ENCODE measurements around the gene CRTC3.

The CRTC3 gene

DNA sequence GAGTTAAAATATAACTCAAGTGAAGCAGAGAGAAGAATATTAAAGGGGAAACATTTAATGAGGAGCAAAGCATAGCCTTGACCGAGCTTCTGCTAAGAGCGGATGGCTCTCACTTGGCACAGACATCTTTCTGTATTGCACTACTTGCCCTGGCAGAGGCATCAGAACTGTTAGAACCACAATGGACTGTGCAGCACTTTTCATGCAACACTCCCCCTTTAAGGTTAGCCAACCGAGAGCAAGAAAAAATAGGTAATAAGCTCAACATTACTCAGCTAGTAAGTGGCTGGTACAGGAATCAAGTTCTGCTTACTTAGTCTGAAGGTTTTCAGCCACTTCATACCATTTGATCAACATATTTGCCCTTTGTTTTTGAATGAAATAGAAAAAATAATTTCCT lies 33.7 kb downstream of the CRTC3 start:
- no peak for DNase-seq (ENCODE audit: low read depth, low spot score)

DNA sequence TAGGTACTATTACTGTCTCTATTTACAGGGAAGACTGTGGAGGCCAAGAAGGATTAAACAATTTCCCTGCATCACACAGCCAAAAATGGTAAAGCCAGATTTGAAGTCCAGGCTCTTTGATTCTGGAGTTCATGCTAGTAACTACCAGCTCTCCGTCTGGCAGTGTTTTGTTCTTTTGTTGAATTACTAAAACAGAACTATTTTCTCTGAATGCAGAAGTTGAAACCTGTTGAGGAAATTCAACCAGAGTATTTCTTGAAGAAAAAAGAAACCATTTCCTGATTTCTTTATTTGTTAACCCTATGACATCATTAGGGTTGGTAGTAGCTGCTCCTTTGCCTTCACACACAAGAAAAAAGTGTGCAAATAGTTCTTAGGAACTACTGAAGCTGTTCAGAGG lies 34.3 kb downstream of the CRTC3 start:
- DNase-seq (ENCODE audit: low read depth, low spot score) = no peak

DNA sequence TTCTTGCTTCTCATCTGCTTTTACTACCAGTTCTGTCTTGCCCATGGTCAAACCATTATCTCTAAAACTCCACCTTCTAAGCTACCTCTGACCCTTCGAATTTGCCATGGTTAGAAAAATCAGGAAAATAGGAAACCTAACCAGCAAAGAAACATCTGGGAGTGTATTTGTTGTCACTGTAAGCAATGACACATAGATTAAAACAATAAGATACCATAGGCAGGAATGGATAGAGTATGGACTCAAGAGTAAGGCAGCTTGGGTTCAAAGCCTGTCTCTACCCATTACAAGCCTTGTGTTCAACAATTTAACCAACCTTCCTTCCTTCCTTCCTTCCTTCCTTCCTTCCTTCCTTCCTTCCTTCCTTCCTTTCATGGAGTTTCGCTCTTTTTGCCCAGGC lies 34.9 kb downstream of the CRTC3 start:
- no peak for DNase-seq (ENCODE audit: low read depth, low spot score)

DNA sequence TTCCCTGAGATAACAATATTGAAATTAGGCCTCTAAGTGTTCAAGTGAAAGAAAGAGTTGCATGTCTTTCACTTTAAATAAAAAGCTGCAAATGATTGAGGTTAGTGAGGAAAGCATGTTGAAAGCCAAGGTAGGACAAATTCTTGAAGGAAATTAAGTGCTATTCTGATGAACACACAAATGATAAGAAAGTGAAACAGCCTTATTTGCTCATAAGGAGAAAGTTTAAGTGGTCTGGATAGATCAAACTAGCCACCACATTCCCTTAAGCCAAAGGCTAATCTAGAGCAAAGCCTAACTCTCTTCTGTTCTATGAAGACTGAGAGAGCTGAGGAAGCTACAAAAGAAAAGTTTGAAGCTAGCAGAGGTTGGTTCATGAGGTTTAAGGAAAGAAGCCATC lies 36.1 kb downstream of the CRTC3 start:
- no peak for DNase-seq (ENCODE audit: low read depth, low spot score)

DNA sequence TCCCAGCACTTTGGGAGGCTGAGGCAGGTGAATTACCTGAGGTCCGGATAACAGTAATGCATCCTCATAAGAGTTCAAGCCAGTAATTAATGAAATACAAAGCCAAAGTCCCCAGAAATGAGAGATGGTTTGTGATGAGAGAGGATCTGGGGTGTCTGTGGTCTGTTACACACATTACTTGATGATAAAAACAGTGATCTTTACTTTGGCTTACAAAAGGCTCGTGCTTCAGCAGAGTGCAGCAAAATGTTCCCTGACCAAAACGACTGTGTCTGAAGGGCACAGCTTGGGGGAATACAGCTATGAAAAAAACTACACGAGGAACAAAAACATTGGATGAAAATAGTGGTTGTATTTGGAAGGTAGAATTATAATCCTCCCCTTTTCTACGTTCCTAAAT lies 40.9 kb downstream of the CRTC3 start:
- DNase-seq (ENCODE audit: low read depth, low spot score) = no peak

DNA sequence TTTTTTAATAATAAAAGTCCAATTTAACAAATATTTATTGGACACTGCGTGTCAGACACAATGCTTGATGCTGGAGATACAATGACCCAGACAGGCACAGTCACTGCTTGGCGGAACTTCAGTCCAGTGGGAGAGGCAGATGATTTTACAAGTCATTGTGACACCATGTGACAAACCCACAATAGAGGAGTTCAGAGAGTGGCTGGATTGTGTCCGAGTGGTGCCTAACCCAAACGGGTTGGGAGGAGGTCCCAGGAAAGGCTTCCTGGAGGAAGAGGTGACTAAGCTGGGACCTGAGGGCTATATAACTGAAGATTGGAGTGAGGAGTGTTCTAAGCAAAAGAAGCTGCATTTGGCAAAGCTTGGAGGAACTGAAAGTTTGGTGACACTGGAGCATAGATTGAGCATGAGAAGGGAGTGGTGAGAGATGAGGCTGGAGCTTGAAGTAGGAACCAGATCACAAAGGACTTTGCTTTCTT lies 41.4 kb downstream of the CRTC3 start:
- no peak for DNase-seq (ENCODE audit: low read depth, low spot score)

DNA sequence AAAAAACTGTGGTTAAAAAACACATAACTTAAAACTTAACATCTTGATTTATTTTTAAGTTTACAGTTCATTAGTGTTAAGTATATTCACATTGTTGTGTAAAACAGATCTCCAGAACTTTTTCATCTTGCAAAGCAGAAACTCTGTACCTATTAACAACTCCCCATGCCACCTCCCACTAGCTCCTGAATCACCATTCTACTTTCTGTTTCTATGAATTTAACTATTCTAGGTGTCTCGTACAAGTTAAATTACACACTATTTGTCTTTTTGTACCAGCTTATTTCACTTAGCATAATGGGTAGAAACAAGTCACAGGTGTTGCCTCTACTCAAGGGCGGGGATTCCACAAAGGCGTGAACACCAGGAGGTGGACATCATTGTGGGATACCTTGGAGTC lies 43.2 kb downstream of the CRTC3 start:
- DNase-seq (ENCODE audit: low read depth, low spot score) = no peak

DNA sequence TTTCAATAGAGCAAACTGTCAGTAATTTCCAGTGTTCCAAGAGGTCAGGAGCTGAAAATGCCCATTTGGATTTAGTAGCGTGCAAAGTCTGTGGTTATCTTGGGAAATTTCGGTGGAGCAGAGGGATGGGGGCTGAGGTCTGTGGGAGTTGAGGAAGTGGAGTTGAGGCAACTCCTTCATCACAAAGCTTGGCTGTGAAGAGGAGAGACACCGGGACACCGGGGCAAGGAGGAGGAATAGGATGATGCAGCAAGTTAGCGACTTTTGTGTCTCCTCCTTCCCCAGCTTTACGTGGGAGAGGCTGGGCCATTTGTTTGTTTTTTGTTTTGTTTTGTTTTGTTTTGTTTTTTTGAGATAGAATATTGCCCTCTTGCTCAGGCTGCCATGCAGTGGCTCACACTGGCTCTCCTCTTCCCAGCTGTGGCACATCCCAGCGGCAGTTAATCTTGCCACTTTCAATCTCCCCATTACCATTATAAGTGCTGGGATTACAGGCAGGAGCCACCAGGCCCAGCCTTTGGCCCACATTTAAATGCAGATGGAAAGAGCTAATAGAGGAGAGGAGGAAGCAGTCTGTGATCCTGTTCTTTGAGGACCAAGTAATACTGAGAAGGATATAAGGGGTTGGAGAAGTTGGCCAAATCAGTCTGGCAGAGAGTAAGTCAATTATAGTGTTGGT lies 47.1 kb downstream of the CRTC3 start:
- DNase-seq (ENCODE audit: low read depth, low spot score) = no peak

DNA sequence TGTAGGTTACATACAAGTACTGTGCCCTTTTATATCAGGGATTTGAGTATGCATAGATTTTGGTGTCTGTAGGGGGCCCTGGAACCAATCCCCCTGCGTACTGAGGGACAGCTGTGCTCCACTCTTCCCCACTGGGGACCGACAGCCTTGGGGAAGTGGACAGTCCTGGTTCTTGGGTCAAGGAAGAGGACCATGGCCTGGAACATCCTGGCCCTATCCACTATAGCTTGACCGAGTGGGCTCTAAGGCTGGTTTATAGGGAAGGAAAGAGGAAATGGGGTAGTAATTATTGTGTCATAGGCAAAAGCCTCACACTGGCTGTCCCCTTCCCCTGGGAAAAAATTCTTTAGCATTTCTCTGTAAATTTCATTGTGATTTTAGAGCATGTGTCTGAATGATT lies 49.5 kb downstream of the CRTC3 start:
- no peak for DNase-seq (ENCODE audit: low read depth, low spot score)

DNA sequence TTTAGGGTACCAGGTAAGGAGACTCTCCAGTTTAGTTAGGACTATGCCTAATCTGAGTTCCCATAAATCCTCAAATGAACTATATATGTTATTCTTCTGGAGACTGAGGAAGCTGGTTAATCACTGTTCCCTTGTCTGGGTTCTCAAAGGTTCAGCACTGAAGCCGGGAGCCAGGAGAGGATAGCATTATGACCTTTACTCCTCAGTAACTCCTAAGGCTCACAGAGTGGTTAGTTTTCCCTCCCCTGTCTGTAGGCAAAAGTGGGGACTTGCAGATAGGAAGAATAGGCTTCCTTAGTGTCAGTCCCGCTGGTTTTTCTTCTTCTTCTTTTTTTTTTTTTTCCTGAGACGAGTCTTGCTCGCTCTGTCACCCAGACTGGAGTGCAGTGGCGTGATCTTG lies 50.4 kb downstream of the CRTC3 start:
- DNase-seq (ENCODE audit: low read depth, low spot score) = no peak

DNA sequence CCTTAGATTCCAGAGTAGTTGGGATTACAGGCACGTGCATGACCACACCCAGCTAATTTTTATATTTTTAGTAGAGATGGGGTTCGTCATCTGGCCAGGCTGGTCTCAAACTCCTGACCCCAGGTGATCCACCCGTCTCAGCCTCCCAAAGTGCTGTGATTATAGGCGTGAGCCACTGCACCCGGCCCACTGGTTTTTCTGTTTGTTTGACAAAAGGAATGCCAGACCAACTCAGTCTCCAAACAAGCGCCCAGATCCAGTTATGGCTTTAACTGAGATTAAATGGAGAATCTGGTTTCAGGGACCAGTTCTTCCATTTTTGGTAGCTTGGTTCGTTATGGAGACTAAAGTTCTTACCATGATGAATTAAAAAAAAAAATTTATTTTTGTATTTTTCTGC lies 50.8 kb downstream of the CRTC3 start:
- DNase-seq (ENCODE audit: low read depth, low spot score) = no peak

DNA sequence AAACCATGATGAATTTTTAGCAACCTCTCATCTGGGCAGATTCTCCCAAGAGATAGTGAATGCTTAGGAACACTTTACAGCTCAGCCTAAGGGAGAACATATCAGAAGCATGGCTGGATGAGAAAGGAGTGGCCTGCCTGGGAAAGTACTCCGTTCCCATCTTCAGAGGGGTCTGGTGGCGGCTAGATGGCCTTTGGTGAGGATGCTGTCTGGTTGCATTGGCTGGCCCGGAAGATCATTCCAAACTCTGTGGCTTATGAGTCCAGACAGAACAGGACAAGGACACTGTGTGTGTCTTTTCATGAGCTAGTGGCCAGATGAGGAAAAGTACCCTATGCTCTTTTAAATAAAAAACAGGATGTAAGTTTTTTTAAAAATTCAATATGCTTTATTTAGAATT lies 51.2 kb downstream of the CRTC3 start:
- DNase-seq (ENCODE audit: low read depth, low spot score) = no peak

DNA sequence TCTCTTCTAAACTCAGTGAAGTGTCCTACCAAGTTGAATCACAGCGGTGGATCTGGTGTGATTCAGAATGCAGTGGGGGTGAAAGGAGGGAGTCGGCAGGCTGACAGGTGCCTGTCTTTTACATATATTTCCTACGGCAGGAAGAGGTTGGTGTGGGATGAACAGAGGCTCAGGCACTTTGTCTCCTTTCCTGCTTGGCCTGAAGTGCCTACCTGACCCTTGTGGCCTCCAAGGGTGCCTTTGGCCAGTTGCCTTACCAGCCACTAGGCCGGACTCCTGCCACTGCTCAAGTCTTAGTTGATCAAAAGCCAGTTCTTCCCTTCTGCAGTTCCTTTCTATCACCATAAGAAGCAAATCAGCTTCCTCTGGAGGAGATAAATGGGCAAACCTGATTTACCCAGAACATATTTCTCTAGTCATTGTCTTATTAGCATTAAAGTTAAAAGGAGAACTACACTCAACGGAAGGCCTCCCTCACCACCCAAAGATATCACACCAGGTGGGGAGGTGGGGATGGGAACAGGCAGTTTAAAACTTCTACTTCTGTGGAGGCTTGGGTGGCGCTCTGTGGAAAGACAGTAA lies 52.1 kb downstream of the CRTC3 start:
- DNase-seq (ENCODE audit: low read depth, low spot score) = no peak

DNA sequence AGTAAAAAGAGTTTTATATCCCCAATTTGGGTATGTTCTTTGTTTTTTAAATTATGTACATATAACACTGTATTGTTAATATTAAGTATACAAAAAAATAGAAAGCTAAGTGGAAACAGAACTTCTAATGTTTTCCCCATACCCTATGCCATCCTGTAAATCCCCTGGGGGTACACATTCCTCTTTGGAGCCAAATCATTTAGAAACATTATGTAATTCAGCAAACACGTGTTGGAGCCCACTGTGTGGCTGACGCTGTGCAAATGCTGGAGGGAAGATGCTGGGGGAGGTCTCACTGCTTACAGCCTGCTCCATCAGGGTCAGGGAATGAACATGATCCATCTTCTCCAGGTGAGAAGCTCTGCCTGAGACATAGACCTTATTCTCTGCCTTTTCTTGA lies 52.8 kb downstream of the CRTC3 start:
- no peak for DNase-seq (ENCODE audit: low read depth, low spot score)

DNA sequence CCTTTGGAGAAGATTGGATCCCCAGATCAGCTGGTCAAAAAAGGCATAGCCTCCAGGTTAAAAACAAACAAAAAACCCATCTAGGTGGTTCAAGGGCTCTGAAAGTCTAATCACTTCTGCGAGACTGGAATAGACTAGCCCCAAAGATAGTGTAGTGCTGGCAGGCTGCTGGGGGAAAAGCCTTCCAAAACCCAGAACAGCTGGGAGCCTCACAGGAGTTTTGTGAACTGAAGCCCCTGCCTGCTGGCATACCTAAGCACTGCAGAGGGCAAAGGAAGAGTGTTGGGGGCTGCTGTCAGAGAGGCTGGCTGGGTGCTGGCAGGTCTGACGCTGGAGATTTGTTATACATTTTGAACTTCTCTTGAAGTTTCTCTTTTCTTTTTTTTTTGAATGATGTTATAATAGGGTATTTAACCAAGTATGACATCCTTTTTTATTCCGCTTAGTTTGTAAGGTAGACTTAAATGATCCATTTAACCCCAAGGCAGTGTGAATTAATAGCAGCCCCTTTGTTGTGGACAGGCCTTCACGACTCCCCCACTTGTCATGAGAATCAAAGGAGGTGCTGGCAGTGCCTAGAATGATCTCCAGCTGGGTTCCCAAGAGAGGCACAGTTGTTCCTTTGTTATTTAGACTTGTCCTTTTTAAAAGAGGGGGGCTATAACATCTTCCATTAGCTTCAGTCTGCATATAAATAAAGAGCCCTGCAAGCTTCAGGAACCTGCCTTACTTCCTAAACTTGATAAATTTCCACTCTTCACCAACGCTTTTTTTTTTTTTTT lies 53.9 kb downstream of the CRTC3 start:
- DNase-seq (ENCODE audit: low read depth, low spot score) = no peak

DNA sequence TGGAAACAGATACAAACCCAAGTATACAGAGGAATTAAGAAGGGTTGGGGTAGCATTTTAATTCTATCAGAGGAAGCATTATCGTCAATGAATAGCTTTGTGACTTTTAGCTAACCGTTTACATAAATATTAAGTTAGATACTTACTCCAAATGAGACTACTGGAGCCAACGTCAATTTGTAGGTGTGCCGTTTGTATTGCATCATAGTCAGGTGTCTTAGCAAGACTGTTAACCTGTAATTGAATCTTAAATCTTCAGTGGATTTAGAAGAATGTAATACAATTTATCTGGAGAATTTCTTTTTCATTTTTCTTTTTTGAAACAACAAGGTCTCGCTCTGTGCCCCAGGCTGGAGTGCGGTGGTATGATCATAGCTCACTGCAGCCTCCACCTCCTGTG lies 55.1 kb downstream of the CRTC3 start:
- no peak for DNase-seq (ENCODE audit: low read depth, low spot score)

DNA sequence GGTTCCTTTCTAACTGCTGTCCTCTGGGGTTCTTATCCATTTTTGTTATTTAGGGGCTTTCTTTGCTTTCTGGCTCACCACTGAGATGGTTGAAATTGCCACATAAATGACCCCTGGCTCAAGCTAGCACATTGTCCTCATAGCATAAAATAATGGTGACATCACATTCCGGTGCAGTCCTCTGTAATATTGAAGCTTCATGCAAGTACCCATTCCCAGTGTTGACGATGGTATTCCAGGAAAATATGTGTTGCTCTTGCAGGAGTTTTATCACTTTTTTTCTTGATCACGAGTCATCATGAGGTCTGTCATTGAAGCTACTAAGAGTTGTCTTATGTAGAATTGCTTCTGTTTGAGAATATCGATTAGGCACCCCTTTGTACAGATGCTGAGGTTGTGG lies 56.1 kb downstream of the CRTC3 start:
- no peak for DNase-seq (ENCODE audit: low read depth, low spot score)

DNA sequence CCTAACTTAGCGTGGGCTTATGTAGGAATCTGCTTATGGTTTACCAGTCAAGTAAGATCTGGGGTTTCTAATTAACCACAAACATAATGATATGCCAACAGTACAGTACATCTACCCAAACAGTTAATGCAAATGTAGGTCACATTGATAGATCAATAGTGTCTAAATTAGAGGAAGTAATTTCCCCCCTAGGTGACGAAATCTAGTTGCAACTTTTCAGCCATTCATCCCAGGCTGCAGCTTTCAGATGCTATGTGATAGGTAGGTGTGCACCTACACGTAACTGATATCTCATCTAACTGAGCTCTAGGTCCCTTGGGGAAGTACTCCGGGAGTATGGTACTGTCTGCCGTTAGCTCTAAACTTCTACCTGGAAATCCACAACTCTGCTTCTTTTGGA lies 57.2 kb downstream of the CRTC3 start:
- DNase-seq (ENCODE audit: low read depth, low spot score) = no peak

DNA sequence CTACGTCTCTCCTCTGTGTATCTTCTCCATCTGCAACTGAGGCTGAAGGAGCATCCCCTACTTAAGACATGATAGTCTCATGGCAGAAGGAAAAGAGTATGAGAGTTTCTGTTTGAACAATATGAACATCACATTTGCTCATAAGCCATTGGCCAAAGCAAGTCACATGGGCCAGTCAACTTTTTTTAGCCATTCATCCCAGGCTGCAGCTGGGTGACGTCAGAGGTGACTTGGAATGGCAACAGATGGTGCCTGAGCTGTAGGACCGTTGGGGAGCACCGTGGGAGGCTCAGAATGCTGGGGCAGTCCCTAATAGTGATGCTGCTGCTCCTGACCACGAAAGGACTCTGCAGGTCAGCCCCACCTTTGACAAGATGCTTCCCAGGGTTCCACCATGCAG lies 58.7 kb downstream of the CRTC3 start:
- no peak for DNase-seq (ENCODE audit: low read depth, low spot score)

DNA sequence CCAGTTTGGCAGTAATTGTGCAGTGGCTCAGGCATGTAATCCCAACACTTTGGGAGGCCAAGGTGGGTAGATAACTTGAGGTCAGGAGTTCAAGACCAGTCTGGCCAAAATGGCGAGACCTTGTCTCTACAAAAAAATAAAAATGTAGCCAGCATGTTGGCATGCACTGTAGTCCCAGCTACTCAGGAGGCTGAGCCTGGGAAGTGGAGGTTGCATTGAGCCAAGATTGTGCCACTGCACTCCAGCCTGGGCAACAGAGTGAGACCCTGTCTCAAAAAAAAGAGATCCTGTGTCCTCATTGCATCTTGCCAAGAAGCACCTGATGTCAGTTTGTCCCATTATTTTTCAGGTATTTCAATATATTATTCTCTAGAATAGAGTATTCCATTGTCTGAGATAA lies 61.8 kb downstream of the CRTC3 start:
- DNase-seq (ENCODE audit: low read depth, low spot score) = no peak

DNA sequence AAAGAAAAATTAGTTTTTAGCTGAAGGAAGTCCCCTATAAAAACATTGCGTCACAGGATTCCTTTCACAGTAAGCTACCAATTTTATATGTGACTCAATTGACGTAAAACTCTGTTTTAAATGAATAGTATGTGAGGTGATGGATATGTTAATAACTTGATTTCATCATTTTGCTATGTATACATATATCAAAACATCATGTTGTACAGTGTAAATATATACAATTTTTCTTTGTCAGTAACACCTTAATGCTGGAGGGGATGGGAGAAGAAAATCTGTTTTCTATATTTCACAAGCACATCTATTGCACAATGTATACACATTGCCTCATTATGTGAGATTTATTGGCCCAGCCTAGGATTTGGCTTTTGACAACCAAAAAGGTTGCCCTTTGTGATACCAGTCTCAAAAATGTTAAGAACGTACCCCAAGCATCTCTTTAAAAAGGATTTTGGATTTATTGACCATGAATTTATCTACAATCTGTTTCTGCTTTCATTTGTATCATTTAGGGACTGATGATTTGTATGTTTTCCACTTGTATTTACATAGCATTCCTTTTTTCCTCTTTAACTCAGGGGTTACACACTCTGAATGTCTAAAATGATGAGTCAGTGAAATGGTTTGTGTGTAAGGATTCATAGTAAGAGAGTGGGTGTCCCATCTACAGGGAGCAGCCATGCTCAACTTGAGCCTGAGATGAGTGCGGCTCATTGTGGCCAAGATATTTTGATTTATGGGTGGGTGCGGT lies 62.6 kb downstream of the CRTC3 start:
- peak; percentile 17 for DNase-seq (ENCODE audit: low read depth, low spot score)

DNA sequence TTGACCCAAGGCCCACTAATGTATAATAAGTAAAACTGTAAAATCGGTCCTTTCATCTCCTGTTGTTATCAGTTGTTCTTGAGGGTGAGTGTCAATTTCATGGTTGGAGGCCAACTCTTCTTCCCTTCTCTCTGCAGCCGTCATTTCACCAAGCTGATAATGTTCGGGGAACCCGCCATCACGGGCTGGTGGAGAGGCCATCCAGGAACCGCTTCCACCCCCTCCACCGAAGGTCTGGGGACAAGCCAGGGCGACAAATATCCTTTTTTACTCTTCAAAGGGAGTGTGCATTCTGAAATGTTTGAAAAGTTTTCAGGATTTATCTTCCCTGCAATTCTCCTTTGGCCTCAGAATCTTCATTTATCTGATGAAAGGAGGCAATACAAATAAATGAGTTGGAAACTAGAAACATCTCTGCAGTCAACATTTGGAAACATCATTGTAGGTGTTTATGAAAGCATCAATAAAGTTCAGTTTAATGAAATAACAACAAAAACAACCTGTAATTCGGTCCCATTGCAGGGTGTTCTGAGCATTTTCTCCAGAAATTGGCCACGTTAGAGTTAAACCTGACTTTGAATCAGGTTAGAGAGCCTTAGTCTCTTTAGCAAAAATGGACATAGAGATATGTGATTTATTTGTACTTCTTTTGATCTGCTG lies 63.9 kb downstream of the CRTC3 start:
- DNase-seq (ENCODE audit: low read depth, low spot score) = no peak
